GM12865 (cell line): ENCODE data around the gene RASL12.
"Not testable (repeated sequence)": the region's sequence is repeated elsewhere in the genome, so short reads cannot be mapped to it uniquely, and the experiment has no call there.

Experiments
- DNase-seq: peaks from one replicate; pipeline ENCODE4 v3.0.0; 2010; ENCODE audit warnings: low read depth
- H3K4me3 ChIP-seq: 2 replicates; pipeline ENCODE4 v1.5.1; 2011; ENCODE audit warnings: mild to moderate bottlenecking, low read depth, low read length, control low read depth
- CTCF ChIP-seq: IDR thresholded peaks from 2 replicates; pipeline ENCODE4 v1.5.1; 2011; ENCODE audit warnings: low read length, control low read depth, low read depth, inconsistent platforms; ENCODE audit not compliant: insufficient read depth; ENCODE audit errors: missing control alignments

RASL12 gene

GRCh38 chr15:65102912-65103311, 35.1 kb upstream of the RASL12 start:
- H3K4me3 ChIP-seq = no peak overlapping the region
- no peak for DNase-seq
- TF ChIP-seq CTCF = no peak

GRCh38 chr15:65101891-65102708, 34.3 kb upstream of the RASL12 start:
- DNase-seq = no peak
- no peak for TF ChIP-seq CTCF
- H3K4me3 ChIP-seq = no peak overlapping the region

GRCh38 chr15:65101411-65101890, 33.7 kb upstream of the RASL12 start:
- peak; percentile 65 for DNase-seq
- peak; percentile 71 for TF ChIP-seq CTCF
- no peak overlapping the region for H3K4me3 ChIP-seq

GRCh38 chr15:65100442-65100841, 32.7 kb upstream of the RASL12 start:
- no peak for TF ChIP-seq CTCF
- DNase-seq = no peak
- no peak overlapping the region for H3K4me3 ChIP-seq

- not testable (repeated sequence) for H3K4me3 ChIP-seq, DNase-seq
These were observed 32.0 kb upstream of the RASL12 start for GRCh38 chr15:65099801-65100200.

- H3K4me3 ChIP-seq = no peak overlapping the region
- DNase-seq = no peak
- TF ChIP-seq CTCF = no peak
These were observed 31.5 kb upstream of the RASL12 start for GRCh38 chr15:65099336-65099735.

- TF ChIP-seq CTCF = no peak
- DNase-seq = no peak
- no peak overlapping the region for H3K4me3 ChIP-seq
These were observed 30.0 kb upstream of the RASL12 start for GRCh38 chr15:65097651-65098263.
